Right renal pelvis (tissue), 4 donors: Measurements from ENCODE around the gene PRKAR2B. TPM values are rescaled to one million over a fixed set of nuclear protein-coding genes. Genes with fewer than 3 reads are reported as not detected.
"Not testable (repeated sequence)": the region's sequence is repeated elsewhere in the genome, so short reads cannot be mapped to it uniquely, and the experiment has no call there.

Experiments
- DNase-seq, 4 donors: peaks; one replicate each; pipeline ENCODE4 v3.0.0-alpha.2; 2013; ENCODE audit warnings: low read depth in 4 of 4, low spot score in 3 of 4, missing footprints in 1 of 4
- polyA plus RNA-seq, 4 donors: library from polyadenylated mRNA; unstranded; fragments of 120-200 nt; gene quantifications; one replicate each; pipeline ENCODE4 v1.2.1, GENCODE V29; 2013; ENCODE audit not compliant: insufficient read length in 4 of 4

PRKAR2B gene
- polyA plus RNA-seq, 4 donors: 38.6 to 54.8 (median 46.6) TPM

DNA sequence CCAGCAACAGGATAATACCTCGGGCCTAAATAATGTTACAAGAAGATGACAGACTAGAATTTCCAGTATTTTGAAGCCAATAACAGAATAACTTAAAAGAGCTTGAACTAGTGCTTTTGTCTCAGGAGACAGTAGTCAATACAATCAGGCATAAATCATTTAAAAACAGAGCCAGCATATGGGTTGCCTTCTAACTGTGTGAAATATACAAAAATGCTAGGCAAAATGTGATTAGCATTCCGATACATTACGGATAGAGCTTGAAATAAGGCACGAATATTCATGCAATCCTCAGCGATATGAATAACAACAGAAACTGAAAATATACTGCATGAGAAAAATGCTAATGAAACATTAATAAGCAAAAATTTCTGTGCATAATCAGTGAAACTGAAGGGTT, 18.3 kb upstream of the PRKAR2B start:
- no peak for DNase-seq

DNA sequence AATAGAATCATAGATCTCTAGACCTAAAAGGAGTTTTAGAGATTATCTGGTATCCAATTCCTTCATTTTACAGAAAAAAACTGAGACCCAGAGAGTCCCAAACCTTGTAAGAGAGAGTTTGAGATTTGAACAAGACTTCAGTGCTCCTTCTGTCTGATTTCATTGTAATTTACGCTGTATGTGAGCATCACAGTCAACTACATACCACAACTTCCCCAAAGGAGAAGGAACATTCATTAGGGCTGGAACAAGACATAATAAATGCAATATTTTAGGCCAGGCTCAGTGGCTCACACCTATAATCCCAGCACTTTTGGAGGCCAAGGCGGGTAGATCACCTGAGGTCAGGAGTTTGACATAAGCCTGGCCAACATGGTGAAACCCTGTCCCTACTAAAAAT, 17.3 kb upstream of the PRKAR2B start:
- DNase-seq: no peak

DNA sequence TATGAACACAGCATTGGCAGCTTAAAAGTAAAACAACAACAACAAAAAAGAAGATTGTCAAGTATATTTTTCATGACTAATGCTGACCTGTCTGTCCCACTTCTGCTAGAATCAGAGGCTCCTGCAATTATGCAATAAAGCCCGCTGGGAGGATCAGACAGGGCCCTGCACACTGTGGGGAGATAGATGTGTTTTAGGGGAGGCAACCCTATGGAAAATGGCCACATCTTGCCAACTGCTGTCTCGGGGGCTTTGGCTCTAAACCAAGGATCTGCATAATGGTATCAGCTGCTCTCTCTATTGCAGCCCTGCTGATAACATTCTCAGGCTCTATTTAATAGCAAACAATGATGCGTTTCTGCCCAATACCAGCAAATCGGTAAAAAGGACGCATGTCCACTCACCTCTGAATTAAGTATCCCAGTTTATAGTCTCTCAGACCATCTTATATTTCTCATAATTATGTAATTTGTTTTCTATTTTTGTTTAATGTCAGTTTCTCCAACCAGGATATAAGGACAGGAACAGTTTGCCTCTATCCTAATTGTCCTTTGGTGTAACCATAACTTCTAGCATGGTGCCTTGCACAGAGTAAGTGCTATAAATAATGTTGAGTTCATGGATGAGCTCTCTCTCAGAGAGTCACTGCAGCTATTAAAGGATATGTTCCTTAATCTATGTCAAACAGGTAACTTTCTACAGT, 15.3 kb upstream of the PRKAR2B start:
- DNase-seq: no peak

DNA sequence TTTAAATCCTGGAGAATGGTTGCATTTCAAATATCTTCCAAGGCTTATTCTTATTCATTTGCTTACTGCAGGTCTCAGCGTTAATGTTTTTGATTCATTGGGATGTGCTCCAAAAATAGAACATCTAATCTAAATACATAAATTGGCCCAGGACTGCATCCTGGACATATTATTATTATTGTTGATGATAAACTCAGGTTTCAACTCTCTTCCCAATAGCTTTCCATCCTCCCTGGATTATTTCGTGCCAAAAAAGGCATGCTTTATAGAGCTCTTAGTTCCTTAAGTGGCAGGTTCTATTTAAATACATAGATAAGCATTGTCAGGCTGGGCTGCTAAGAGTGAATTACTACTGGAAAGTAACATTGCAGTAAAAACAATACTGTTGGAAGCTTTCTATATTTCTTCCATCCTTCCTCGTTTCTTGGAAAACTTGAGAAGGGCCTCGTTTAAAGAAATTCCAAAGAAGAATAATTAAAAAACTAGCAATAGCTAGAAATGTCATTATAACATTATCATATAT, 14.7 kb upstream of the PRKAR2B start:
- DNase-seq: no peak

DNA sequence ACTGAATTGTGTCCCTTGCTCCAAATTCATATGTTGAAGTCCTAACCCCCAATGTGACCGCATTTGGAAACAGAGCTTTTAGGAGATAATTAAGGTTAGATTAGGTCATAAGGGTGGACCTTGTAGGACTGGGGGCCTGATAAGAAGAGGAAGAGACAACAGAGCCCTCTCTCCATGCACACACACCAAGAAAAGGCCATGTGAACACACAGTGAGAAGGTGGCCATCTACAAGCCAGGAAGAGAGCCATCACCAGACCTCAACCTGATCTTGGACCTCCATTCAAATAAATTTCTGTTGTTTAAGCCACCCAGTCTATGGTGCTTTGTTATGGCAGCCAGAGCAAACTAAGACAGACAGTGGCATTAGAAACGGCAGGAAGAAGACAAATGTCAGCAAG, 12.5 kb upstream of the PRKAR2B start:
- DNase-seq: no peak

DNA sequence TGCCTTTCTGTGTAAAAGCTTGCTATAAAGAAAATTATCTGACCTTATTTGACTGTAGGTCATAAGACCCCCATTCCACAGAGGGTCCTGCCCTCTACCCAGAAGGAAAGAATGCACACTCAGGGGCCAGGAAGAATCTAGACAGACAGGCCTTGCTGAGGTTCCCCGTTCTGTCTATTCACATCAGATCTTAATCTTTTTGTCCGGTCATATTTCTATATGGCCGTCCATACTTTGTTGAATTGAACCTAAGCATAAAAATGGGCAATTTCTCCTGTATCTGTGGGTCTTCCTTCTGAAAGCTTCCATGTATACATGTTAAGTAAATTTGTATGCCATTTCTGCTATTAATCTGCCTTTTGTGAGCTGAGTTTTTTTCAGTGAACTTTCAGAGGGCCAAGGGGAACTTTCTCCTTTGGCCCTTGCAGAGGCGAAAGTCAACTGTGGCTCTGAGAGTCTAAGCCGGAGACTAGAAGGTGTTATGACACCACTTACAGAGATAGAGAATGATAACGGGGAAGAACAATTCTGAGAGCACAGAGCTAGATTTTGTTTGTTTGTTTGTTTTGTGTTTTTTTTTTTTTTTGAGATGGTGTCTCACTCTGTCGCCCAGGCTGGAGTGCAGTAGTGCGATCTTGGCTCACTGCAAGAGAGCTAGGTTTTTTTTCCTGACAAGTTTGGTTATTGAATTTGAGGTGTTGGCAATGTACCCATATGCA, 11.6 kb upstream of the PRKAR2B start:
- DNase-seq: no peak

DNA sequence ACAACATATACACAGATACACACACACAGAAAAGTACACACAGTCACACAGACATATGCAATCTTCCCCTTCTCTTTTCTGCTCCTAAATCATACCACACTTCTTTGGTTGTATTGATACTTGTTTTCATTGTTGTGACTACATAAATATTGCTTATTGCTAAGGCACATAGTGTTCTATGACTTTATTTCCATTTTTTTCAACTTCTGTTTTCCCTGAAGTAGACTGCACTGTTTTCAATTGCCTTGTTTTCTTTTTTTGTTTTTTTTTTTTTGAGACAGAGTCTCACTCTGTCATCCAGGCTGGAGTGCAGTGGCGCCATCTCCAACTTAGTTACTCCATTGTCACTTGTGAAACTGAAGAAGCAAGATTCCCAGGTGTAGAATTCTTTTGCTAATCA, 10.0 kb upstream of the PRKAR2B start:
- DNase-seq: no peak

DNA sequence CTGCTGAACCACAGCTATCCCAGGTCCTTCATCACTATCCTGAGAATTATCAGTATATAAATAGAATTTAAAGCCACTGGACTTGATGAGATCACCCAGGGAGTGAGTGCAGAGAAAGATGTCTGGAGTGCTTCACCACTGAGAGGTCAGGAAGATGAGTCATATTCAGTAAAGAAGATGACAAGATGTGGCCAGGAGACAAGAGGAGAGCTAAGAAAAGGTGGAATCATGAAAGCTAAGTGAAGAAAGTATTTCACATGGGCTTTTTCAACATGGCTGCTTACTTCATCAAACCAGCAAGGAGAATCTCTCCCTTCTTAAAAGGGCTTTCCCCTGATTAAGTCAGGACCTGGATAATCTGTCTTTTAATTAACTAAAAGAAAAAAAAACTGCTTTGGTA, 9.1 kb upstream of the PRKAR2B start:
- no peak for DNase-seq

DNA sequence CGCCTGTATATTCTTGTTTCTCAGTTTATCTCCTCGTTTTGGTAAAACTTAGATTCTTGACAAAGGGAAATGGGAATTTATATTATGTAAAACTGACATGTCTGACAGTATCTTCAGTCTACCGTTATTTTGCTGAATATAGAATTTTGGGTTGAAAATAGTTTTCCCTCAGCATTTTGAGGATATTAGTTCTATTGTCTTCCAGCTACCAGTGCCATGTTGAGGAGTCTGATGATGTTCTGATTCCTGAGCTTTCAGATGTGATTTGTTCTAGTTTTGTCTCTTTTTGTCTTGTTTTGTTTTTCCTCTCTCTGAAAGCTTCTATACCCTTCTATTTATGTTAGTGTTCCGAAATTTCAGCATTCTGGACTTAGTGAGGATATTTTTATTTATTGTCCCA, 8.0 kb upstream of the PRKAR2B start:
- DNase-seq: no peak

DNA sequence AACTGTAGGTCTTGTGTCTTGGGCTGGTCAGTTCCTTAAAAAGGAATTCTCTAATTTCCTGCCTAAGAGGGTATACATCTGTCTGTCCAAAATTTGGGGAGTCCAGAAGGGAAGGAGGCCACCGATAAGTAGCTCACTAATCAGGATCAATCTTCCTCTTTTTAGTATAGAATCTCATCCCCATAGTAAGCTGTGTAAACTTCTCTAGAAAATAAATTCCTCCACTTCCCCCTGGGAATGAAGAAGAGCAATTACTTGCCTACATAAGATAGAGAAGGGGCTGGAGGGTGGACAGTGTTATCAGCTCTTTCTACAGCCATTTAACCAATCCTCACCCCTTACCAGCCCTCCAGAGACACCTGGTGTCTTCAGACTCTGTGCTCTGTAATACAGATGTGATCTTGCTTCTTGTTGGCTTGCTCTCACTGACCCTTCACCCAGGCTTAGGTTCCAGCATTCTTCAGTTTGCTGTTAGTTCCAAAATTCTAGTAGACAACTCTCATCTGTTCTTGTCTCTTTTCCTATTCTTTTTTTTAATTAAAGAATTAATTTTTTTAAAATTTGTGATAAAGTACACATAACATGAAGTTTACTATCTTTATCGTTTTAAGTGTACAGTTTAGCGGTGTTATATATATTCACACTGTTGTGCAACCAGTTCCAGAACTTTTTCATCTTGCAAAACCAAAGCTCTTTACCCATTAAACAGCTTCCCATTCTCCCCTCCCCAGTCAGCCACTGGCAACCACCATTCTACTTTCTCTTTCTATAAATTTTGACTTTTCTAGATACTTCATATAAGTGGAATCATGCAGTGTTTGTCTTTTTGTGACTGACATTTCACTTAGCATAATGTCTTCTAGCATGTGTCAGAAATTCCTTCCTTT, 6.5 kb upstream of the PRKAR2B start:
- no peak for DNase-seq

DNA sequence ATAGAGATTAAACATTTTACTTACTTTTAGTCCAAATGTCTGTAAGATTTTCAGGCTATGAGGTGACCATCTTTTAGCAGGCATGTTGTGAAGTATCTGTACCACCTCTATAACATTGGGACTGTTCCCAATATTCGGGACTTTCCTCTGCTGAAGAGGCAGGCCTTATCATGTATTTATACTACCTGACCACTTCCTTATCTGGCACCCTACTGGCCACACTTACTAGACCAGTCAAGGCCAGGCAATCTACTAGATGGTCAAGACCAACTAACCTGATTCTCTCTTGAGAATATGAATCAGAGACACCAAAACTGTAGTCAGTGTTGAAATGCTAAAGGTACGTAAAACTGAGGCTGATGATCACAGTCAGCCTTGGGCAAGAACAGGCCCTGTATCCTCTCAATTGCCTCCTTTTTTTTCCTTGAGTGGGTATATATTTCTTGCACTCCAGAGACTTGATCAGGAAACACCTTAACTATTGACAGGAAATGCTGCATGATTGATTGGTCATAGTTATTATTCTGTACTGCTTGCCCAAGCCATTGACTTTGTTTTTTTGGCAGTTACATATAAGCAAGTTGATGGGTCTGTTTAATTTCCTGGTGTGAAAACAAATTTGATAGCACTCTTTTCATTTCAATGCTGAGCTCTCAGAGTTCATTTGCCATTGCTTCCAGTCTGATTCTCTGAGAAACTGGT, 5.2 kb upstream of the PRKAR2B start:
- DNase-seq: no peak

DNA sequence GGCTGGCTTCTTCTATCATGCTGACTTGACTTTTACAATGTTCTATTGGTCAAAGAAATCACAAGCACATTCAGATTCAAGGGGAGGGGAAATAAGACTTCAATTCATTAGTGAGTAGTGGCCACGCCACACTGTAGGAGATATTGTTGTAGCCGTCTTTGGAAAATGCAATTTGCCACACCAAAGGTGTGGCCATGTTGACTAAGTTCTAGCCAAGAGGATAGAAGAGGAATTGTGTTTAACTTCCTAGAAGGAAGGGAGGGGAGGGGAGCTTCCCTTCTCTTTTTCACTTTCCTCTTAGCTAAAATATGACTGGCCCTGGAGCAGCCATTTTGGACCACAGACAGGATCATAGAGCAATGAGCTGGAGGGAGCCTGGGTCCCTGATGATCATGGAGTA, 3.4 kb upstream of the PRKAR2B start:
- DNase-seq: no peak

DNA sequence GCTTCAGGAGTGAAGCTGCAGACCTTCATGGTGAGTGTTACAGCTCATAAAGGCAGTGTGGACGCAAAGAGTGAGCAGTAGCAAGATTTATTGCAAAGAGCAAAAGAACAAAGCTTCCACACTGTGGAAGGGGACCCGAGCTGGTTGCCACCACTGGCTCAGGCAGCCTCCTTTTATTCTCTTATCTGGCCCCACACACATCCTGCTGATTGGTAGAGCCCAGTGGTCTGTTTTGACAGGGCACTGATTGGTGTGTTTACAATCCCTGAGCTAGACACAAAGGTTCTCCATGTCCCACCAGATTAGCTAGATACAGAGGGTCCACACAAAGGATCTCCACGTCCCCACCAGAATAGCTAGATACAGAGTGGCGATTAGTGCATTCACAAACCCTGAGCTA, 2.7 kb upstream of the PRKAR2B start:
- DNase-seq: not testable (repeated sequence)

DNA sequence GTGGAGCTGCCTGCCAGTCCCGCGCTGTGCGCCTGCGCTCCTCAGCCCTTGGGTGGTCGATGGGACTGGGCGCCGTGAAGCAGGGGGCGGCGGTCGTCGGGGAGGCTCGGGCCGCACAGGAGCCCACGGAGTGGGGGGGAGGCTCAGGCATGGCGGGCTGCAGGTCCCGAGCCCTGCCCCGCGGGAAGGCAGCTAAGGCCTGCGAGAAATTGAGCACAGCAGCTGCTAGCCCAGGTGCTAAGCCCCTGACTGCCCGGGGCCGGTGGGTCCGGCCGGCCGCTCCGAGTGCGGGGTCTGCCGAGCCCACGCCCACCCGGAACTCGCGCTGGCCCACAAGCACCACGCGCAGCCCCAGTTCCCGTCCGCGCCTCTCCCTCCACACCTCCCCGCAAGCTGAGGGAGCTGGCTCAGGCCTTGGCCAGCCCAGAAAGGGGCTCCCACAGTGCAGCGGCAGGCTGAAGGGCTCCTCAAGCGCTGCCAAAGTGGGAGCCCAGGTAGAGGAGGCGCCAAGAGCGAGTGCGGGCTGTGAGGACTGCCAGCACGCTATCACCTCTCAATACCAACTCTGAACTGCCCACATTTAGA, 2.1 kb upstream of the PRKAR2B start:
- not testable (repeated sequence) for DNase-seq

DNA sequence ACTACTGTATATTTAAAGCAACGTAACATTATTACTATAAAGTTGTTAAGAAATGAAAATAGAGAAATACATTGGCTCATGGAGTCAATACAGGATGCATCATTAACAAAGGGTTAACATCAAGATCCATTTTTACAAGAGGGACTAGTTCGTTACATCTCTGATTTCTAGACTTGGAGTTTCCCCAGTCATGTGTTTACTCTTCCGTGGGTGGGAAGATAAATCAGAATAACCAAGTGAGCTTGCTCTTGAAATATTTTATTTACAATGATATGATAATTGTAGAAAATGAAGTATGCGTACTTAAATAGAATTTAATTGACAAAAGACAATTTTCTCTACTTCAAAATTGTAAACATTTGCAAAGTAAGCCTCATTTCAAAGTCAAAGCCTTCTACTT, 1.0 kb upstream of the PRKAR2B start:
- DNase-seq: no peak

DNA sequence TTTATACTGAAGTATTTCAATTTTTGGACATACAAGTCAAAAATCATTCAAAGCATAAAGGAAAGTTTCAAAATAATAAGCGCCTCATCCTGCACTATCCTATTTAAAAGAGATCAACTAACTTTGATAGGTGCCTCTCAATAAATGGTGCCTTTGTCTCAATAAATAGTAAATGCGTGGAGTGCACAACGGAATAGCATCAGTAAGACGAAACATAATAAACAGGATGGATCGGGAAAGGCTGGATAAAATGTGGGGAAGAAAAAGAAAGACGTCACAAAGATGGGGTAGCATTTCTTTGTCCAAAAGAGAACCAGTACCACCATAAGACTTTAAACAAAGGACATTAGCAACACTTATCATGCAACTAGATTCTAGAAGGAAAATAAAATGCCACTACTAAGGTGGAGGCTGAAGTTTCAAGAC, 571 bp upstream of the PRKAR2B start:
- no peak for DNase-seq

DNA sequence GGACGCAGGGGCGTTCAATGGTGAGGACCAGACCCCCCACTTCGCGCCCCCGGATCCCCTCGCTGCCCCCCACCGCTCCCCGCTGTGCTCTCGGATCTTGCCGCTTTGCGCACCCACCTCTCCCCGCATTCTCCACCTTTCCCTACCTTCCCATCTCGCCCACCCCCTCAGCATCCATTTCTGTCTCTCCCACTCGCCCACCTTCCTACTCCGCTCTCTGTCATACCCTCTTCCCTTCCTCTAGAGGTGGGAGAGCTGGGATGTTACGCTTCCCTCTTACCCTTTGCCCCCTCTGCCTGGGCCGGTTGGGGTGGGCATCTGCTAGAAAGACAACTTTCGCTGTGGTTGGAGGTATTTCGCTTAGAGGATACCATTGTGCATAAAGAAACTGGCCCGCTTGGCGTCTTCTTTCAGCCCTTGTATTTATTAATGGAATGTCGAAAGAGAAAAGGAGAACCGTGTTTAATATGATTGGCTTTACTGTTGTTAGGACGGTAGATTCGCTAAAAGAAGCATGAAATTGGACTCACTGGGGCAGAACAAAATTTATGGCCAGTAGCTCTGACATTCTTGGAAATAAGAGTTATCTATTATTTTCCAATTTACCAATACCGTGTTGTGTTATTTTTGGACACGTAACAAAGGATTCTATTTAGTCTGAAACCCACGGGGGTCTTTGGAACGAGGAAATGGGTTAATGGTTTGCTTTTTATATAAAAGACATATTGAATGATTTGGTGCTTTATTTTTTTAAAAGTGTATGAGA, 873 bp downstream of the PRKAR2B start:
- DNase-seq: peak in 1 of 4 donors; percentile 20

DNA sequence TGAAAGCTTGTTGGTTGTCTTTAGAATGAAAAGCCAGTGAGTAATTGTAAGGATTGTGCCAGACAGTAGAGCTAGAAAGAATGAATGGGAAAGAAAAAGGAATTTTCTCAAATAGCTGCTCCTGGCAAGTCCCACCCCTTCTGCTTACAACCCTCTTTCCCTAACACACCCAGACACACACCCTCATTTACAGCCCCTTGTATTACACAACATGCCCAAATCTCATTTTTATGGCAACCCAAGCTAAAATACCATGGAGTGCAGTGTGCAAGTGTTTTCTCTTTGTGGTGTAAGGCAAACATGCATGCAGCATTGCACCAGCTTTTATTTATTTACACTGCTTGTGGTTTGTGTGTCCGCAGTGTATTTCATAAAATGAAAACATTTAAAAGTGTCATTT, 1.5 kb downstream of the PRKAR2B start:
- no peak for DNase-seq

DNA sequence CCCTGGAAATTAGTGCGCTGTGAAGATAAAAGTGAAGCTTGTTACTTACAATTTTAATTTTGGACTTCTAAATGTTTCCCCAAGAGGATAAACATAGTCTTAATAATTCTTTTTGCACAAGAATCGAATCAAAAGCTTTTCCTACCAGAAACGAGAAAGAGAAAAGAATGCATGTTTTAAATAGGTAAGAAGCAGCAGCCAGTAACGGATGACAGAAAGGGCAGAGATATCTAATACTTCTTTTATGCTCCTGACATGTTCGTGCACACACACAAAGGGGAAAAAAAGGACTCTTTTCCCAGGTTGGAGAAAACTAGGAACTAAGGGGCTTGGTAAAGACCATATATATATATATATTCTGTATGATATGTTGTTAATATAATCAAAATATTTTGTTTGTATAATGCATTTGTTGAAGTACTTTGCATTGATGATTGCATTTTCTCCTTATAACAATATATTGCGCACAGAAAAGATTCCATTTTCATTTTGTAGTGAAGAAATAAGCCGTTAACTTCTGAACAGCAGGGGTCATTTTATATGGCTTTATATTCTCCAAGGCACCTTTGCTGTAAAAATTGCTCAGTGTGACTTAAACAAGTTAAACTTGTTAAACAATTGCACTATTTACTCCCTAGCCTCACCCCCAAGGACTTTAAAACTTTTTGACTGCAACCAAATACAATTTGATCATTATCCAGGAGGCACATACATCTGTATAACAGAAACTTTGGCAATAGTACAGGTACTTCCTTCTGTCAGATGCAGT, 2.2 kb downstream of the PRKAR2B start:
- no peak for DNase-seq
